HG03460 (cell line): ENCODE results near the gene BASP1.

ENCODE experiments used
- ATAC-seq: cut with Tn5 transposase; IDR thresholded peaks from one replicate; pipeline ENCODE4 v1.9.1; 2021; ENCODE audit not compliant: unreplicated experiment

Gene BASP1, protein sequence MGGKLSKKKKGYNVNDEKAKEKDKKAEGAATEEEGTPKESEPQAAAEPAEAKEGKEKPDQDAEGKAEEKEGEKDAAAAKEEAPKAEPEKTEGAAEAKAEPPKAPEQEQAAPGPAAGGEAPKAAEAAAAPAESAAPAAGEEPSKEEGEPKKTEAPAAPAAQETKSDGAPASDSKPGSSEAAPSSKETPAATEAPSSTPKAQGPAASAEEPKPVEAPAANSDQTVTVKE

DNA sequence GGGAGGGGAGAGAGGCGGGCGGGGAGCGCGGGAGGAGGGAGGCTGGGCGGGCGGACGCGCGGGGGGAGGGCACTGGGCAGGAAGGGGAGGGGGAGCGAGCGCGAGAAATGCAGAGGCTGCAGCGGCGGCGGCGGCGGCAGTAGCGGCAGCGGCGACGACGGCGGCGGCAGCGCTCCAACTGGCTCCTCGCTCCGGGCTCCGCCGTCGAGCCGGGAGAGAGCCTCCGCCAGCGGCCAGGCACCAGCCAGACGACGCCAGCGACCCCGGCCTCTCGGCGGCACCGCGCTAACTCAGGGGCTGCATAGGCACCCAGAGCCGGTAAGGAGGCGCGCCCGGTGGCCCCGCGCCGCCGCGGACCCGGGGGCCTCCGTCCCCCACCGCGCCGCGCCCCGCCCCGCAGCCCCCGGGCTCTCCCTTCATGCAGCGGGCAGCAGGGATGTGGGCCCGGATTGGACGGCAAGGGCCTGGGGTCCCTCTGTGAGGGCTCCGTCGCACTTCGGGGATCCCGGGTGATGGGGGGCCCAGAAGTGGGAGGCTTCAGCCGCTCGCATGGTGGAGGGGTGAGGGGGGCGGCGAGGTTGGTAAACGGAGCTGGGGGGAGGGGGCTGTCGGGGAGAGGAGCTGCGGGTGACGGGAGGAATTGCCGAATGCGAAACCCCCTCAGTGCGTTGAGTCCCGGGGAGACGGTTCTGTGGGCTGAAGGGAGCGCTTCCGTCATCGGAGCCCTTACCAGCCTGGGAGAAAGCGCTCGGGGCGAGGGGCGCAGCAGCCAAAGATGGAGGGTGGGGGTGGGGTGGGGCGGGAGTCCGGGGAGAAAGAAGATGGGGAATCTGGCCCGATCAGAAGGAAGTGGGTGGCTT is at the start of gene BASP1:
BASP1 (plus strand) TSS at position 139 of the 860 bp plus-strand sequence. CDS start 57,586 bp downstream, outside the sequence.
- peak; percentile 26 for ATAC-seq

DNA sequence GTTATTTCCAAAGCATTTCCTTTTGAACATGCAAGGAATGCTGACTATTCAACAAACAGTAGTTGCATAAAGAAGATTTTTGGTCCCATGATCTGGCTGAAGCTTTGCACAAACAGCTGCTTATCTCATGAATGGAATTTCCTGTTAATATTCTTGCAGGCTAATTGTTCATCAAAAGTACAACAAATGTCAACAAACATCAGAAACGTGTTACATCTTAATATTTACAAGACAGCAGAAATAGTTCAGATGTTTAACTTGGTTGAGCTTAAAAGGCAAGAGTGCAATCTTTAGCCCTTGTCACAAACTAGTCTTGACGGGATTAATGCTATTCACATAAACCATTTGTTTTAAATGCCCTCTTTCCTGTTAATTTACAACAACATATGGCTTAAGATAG is 47.9 kb upstream of the BASP1 start:
- ATAC-seq = no peak

DNA sequence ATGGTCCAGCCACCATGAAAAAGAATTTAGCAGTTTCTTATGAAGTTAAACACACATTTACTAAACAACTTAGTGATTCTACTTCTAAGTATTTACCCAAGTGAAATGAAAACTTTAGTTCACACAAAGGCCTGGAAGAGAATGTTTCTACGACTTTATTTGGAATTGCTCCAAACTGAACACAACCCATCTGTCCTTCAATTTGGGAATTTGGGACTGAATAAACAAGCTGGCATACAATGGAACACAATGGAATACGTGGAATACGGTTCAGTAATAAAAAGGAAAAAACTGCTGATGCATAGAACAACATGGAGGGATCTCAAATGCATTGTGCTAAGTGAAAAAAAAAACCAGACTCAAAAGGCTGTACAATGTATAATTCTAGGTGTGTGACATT is 44.6 kb upstream of the BASP1 start:
- no peak for ATAC-seq

DNA sequence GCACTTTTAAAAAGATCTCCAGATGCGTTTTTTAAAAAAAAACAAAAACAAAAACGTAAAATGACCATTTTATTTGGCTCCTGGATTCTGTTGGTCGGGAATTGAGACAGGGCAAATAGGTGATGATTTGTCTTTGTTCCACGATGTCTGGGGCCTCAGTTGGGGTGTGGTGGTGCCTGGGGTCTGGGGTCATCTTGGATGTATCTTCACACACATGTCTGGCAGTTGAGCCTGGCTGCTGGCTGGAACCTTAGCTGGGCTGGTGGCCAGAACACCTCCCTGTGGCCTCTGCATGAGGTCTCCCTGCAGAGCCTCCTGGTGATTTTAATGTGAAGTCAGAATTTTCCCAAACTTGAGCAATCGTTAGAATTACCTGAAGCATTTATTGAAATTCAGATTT is 42.5 kb upstream of the BASP1 start:
- ATAC-seq = no peak

DNA sequence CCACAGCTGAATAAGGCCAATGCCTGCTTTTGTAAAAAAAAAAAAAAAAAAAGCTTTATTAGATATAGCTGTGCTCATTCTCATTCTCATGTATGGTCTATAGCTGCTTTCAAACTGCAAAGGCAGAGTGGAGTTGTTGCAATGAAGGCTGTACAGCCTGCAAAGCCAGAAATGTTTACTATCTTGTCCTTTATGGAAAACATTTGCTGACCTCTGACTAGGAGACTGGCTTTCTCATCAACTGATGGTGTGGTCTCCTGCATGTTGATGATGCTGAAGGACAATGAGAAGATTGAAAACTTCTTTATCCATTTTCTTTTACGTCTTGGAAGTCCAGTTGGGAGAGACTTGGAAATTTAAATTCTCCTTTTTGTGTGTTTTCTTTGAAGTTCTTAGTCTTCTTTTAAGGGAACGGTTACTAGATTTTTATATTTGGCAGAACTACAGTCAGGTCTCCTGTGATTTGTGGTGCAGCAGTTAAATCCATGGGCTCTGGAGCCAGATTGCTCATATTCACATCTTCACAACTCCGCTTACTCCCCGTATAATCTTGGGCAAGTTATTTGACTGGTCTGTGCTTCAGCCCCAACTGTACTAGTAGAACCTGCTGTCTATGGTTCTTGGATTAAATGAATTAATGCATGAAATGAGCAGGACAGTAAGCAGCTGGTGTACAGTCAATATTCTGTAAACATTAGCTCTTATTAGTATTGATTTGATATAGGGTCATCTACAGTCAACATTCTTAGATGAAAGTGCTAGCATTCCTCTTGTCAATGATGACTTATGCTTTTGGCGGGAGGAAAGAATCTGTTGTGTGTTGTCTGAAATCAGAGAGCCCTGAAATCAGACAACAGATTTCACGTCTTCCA is 39.7 kb upstream of the BASP1 start:
- ATAC-seq = no peak

DNA sequence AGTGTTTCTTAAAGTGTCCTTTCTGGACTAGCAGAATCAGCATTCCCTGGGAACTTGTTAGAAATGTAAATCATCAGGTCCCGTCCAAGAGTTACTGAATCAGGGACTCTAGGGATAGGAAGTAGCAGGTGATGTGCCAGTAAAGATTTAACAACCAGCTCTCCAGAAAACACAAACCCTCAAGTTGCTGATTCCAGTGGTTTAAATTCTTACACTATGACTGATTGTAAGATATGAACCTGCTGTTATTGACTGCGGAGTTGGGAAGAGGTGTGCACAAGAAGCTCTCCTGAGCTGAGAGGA is 39.1 kb upstream of the BASP1 start:
- no peak for ATAC-seq

DNA sequence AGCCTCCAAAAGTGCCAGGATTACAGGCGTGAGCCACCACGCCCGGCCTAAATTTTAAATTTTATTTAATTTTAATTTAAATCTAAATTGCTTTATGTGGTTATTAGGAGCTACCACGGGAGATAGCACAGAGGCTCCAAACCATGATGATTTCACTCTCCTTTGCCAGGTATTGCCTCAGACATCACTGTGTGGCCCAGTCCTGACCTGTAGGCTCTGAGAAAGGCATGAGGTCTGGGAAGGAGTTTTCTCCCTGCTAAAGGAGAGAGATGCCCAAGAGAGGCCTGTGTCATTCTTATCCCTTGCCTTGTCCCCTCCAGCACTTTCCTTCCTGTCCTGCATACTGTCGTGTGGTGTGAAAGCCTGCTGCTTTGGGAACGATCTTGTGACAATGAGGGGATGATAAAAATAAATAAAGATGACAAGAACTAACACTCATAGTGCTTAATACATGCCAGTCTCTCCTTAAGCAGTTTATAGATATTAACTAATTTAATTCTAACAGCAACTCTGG is 37.0 kb upstream of the BASP1 start:
- no peak for ATAC-seq

DNA sequence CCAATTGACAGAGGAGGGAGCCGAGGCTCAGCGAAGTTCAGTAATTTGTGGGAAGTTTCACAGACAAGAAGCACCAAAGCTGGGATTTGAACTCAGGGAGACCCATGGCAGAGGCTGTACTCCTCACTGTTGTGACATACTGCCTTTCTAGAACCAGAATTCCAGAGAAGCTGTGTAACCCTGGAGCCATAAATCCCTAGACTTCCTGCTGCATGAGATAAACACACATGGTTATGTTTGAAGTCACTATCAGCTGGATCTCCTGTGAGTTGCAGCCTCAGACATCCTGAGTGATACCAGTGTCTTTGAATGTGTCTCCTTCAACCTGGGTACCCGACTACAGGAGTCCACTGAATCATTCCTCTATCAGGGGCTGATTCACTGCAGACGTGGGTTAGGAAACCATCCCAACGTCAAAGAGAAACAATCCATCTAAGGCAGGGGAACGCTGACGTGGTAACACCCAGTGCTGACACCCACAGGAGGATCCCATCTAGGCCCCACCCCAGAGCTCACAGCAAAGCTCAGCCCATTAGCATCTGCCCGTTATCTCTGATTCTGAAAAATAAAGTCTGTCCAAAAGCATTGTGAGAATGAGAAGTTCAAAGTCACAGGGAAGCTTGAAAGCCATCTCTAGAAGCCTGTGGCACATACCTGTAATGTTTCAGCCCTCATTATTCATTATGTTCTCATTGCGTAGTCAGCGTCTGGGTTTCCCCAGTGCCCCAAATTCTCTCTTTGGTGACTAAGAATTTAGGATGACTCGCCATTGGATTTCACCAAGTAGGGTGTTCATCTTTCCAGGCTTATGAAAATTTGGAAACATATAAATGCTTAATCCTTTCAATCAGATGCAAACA is 36.3 kb upstream of the BASP1 start:
- ATAC-seq = no peak

DNA sequence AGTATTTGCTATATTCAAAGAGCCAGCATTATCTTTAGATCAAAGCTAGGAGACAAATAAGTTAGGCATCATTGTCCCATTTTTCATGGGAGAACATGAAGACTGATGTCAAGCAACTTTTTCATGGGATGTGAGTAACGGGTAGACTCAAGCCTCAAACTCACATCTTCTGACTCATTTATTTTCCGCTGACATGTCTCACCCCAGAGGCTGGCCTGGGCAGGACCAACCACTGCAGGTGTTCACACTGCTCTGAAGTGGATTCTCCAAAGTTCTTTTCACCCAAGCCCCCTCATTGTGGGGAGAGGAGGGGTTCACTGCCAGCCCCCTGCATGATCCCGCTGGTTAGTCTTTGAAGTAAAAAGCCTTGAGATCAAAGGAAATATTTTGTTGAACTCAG is 34.9 kb upstream of the BASP1 start:
- no peak for ATAC-seq

DNA sequence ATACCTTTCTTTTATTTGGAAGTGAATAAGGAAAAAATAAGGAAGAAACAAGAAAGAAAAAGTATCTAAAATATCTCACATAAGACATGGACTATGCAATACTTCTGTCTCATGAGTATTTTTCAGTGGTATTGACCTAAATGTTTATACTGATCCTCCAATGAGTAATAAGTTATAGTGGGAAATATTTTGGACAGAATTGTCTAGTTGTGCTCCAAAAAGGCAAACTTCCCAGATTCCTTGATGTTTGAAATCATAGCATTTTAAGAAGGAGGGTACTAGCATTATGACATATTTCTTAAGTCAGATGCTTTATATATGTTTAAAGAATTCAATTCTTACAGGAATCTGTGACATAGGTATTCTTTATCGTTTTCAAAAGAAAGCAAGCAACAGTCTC is 34.5 kb upstream of the BASP1 start:
- ATAC-seq = no peak

DNA sequence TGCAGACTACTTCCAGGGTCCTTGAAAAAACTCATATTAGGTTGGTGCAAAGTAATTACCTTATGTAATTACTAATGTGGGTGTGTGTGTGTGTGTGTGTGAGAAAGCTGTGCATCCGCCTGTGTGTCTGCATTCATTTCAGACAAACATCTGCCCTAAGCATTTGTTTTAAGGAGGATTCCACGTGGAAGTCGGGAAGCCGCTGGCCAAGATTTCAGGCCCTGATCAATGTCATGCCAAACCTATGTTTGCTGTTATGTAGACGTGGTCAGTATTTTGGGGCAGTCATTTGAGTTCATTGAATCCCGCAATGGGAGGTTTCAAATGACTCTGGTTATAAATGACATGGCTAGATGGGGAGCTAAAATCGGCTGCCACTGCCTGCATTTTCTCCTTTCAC is 33.6 kb upstream of the BASP1 start:
- no peak for ATAC-seq

DNA sequence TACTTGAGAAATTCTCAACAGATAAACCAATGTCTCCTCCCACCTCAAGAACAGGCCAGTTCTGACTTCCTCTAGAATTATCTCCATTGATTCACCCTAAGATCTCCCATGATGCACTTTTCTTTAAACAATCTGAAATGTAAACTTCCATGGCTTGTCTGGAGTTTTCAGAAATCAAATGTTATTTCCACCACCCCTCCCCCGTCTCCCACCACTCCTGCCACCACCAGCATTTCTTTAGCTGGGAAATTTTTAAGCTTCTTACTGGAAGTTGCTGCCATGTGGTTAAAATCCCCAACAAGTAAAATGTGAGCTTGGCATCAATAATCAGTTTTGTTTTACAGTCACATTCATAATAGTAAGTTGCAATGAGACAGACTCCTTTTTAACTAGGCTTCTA is 32.8 kb upstream of the BASP1 start:
- ATAC-seq = no peak

DNA sequence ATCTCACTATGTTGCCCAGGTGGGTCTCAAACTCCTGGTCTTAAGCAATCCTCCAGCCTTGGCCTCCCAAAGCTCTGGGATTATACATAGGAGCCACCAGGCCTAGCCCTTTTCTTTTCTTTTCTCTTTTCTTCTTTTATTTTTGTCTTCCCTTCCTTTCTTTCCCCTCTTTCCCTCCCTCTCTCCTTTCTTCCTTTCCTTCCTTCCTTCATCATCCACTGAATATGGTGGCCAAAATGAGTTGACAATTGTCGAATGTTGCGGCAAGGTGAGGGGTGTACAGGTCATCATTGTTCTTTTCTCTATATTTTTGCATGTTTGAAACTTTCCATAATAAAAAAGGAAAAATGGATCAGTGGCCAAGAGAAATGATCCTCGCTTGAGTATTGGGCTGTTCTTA is 32.1 kb upstream of the BASP1 start:
- ATAC-seq = no peak

DNA sequence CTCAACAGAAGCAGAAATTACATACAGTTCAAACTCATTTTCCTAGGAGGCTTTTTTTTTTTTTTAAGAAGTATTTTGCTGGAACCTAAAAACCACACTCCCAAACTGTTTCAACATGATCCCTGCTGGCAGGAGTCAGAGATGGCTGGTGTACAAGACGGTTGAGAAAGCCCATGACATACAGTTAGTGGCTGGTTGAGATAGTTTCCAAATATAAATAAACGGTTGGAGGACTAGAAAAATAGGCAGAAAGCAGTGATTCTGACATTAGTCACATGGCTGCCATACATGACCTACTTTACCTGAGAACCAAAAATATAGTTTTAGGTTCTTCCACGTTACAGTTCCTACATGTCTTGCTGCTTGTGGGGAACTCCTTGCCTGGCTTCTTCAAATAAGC is 31.7 kb upstream of the BASP1 start:
- ATAC-seq = no peak

DNA sequence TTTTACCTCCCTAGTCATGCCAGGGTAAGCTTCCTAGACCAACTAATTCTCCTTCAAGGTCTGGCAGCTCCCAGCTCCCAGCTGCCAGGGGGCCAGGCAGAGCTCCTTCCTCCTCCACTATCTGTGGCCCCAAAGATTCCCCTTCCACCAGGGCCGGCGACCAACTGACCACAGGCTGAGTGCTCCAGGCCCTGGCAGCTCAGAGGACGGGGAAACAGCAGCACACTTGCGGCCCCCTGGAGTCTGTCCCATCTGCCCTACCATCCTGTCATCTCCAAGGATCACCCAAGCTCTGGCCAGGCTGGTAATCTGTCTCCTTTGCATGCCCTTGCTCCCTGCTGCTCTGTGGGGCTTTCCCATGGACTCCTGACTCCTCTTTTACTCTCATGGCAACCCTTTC is 31.2 kb upstream of the BASP1 start:
- ATAC-seq = no peak

DNA sequence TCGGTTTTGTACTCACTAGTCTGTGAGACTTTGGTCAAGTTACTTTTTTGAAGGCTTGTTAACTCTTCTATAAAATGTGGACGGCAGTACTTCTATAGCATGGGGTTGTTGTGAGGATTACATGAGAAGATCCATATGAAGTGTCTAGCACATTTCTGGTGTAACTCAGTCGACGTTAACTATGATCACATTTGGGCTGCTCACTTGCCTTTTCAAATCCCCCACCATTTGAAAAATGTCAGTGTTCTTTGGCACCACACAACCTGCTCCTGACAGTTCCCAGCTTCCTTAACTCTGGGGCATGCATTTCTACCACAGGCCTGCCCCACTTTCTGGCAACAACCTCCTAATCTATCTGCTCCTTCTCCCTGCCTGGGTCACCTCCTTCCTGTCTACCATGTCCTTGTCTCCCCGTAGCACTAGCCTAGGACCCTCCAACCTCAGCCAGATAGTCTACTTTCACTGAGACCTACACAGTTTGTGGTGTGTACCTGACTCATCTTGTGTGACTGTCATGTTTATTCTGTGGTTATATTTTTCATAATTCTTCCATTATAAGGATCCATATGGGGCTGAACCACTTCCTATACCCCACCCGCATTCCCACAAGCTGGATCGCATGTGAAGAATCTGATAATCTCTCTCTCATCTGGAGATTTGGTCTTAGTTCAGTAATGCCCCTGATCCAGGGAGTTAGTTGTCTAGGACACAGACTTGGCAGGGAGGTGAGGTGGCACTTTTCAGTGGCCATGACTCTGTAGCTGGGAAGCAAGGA is 30.2 kb upstream of the BASP1 start:
- ATAC-seq = no peak

DNA sequence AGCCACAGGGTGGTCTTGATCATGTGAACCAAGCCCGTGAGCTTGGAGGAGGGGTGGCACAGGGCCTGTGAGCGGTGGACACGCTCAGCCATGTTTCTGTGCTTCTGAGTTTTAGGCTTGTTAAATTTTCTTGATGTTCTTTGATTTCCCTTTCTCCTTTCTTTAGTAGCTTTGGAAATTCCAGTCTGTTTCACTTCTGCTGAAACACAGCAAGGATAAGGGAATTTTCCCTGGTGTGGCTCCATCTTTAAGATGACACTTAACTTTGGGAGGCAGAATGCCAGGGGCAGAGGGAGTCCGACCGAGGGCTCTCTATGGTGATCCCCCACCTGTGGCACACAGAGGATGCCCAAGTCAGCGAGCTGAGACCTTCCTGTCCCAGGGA is 29.7 kb upstream of the BASP1 start:
- no peak for ATAC-seq

DNA sequence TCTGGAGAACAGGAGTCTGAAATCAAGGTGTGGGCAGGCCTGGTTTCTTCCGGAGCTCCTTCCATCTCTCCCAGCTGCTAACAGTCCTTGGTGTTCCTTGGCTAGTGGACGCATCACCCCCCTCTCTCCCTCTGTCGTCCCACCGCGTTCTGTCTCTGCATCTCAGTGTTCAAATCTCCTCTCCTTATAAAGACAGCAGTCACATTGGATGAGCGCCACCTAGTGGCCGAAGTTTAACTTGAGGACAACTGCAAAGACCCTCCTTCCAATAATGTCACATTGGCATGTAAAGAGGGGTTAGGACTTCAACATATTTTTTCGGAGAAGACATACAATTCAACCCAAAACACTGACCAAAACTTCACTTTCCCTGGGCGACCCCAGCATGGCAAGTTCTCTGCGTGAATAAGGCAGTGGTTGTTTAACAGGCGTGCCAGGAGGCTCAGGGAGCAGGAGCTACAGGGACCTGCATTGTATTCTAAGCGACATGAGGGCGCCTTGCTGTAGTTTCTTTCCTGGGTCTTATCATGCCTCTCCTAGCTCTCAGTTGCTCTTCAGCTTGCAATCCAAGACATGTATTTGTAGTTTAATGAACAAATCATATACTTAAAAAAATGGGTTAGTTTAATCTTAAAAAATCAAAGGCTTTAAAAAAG is 27.9 kb upstream of the BASP1 start:
- peak; percentile 70 for ATAC-seq

DNA sequence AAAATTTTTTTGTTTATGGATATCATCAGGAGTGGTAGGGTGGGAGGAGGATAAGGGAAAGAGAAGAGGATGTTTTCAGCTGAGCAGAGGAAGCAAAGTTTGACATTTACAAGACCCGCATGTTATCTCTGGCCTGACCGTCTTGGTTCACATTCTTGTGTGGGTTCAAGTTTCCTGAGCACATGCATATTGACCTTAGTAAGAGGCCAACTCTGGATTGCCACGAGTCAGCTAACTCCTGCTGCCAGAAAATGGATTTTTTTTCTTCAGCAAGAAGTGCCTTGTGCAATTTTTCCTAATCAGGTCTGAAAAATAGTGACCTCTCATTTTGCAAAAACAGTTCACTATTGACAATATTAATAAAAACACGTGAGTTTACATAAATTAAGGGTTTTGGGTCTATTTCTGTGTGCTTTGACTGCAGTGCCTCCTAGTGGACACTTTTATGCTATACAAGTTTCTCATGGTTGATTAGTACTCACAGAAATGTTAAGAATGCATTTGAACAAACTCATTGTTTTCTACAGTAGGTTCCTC is 27.1 kb upstream of the BASP1 start:
- no peak for ATAC-seq
